Thymus (tissue), 11 donors: ENCODE measurements around the gene ECT2L. TPM values are rescaled to one million over a fixed set of nuclear protein-coding genes. Genes with fewer than 3 reads are reported as not detected.
"Not testable (repeated sequence)": the region's sequence is repeated elsewhere in the genome, so short reads cannot be mapped to it uniquely, and the experiment has no call there.

Experiments used
- DNase-seq, 9 donors: peaks; one replicate each; pipeline ENCODE4 v3.0.0-alpha.2; 2013; ENCODE audit warnings: low spot score in 9 of 9, low read depth in 6 of 9, missing footprints in 1 of 9
- H3K27ac ChIP-seq, 2 donors: one replicate each; pipeline ENCODE4 v1.5.1; 2013; ENCODE audit warnings: control low read depth in 1 of 2, low read depth in 1 of 2, low read length in 1 of 2, mild to moderate bottlenecking in 1 of 2, moderate library complexity in 1 of 2
- H3K27me3 ChIP-seq, 2 donors: one replicate each; pipeline ENCODE4 v1.5.1; 2013; ENCODE audit warnings: low read length in 1 of 2; ENCODE audit not compliant: control insufficient read depth in 2 of 2, insufficient read depth in 1 of 2
- H3K36me3 ChIP-seq, 2 donors: one replicate each; pipeline ENCODE4 v1.5.1; 2013; ENCODE audit warnings: low read length in 1 of 2, mild to moderate bottlenecking in 1 of 2, moderate library complexity in 1 of 2; ENCODE audit not compliant: control insufficient read depth in 2 of 2, insufficient read depth in 2 of 2
- H3K4me1 ChIP-seq, 2 donors: one replicate each; pipeline ENCODE4 v1.5.1; 2013; ENCODE audit warnings: low read length in 2 of 2; ENCODE audit not compliant: control insufficient read depth in 2 of 2, insufficient read depth in 2 of 2
- H3K4me3 ChIP-seq, 2 donors: one replicate each; pipeline ENCODE4 v1.5.1; 2013; ENCODE audit warnings: low read length in 2 of 2, control low read depth in 1 of 2, mild to moderate bottlenecking in 1 of 2
- H3K9me3 ChIP-seq, 2 donors: one replicate each; pipeline ENCODE4 v1.5.1; 2013; ENCODE audit warnings: low read length in 1 of 2, mild to moderate bottlenecking in 1 of 2; ENCODE audit not compliant: control insufficient read depth in 2 of 2, insufficient read depth in 1 of 2
- WGBS: extraction: QIAGEN DNeasy Blood & Tissue Kit; methylation state at CpG from one replicate; pipeline ENCODE4 v1.1.7; 2013; 5-methylcytosine and 5-hydroxymethylcytosine counted together
- polyA plus RNA-seq: library from polyadenylated mRNA; stranded (reverse); fragments of 200-250 nt; gene quantifications from one replicate; pipeline ENCODE4 v1.2.3, GENCODE V29; 2013
- total RNA-seq: library from RNA; stranded (reverse); fragments of 120-200 nt; gene quantifications from one replicate; pipeline ENCODE4 v1.2.4, GENCODE V29; 2013
- donor health status: healthy.

ECT2L gene
- total and polyA plus RNA-seq, 2 donors: 0.09 to 0.43 TPM

GRCh38 chr6:138931660-138932059 lies 135.8 kb downstream of the ECT2L start:
- Histone ChIP-seq H3K36me3 (peaks cover 8 to 31% of the 10 kb centered on the region in 2 donors), H3K9me3 (no peaks in the 10 kb centered on the region), H3K4me3 (no peak overlapping the region), H3K27ac (no peak overlapping the region), H3K27me3 (no peaks in the 10 kb centered on the region), H3K4me1 (no peaks in the 10 kb centered on the region)
- WGBS: 92% methylated on average over 1 of the region's 1 CpG
- DNase-seq: no peak

- not testable (repeated sequence) for H3K4me3 ChIP-seq, H3K4me1 ChIP-seq, DNase-seq, H3K27ac ChIP-seq, H3K9me3 ChIP-seq, H3K27me3 ChIP-seq
- 98% methylated on average over 1 of the region's 1 CpG for WGBS
- H3K36me3 ChIP-seq: peaks cover 9 to 48% of the 10 kb centered on the region in 2 donors
Observed at GRCh38 chr6:138936873-138937272, 141.0 kb downstream of the ECT2L start.

- DNase-seq: no peak
- peaks cover 0 to 4% of the 10 kb centered on the region in 2 donors for H3K4me1 ChIP-seq
- no peaks in the 10 kb centered on the region for H3K9me3 ChIP-seq
- no peaks in the 10 kb centered on the region for H3K27me3 ChIP-seq
- H3K27ac ChIP-seq: no peak overlapping the region
- H3K36me3 ChIP-seq: peaks cover 10 to 61% of the 10 kb centered on the region in 2 donors
- no peak overlapping the region for H3K4me3 ChIP-seq
- 100% methylated on average over 2 of the region's 2 CpGs for WGBS
Observed at GRCh38 chr6:138943089-138943625, 147.3 kb downstream of the ECT2L start.

GRCh38 chr6:138944412-138944811 lies 148.5 kb downstream of the ECT2L start:
- Histone ChIP-seq H3K4me3 (no peak overlapping the region), H3K36me3 (peaks cover 10 to 51% of the 10 kb centered on the region in 2 donors), H3K4me1 (peaks cover 0 to 8% of the 10 kb centered on the region in 2 donors), H3K9me3 (no peaks in the 10 kb centered on the region), H3K27ac (no peak overlapping the region), H3K27me3 (no peaks in the 10 kb centered on the region)
- DNase-seq: no peak
- WGBS: 97% methylated on average over 1 of the region's 1 CpG

GRCh38 chr6:138945354-138945753 lies 149.5 kb downstream of the ECT2L start:
- Histone ChIP-seq H3K27me3 (no peaks in the 10 kb centered on the region), H3K27ac (no peak overlapping the region), H3K9me3 (no peaks in the 10 kb centered on the region), H3K36me3 (peaks cover 10 to 46% of the 10 kb centered on the region in 2 donors), H3K4me1 (peaks cover 0 to 8% of the 10 kb centered on the region in 2 donors), H3K4me3 (no peak overlapping the region)
- WGBS: 97% methylated on average over 5 of the region's 5 CpGs
- DNase-seq: no peak

- H3K4me3 ChIP-seq: no peak overlapping the region
- H3K9me3 ChIP-seq: no peaks in the 10 kb centered on the region
- no peaks in the 10 kb centered on the region for H3K27me3 ChIP-seq
- 98% methylated on average over 2 of the region's 2 CpGs for WGBS
- H3K4me1 ChIP-seq: peaks cover 0 to 8% of the 10 kb centered on the region in 2 donors
- H3K27ac ChIP-seq: no peak overlapping the region
- DNase-seq: no peak
- H3K36me3 ChIP-seq: peaks cover 6 to 28% of the 10 kb centered on the region in 2 donors
Observed at GRCh38 chr6:138948004-138948403, 152.1 kb downstream of the ECT2L start.

- WGBS: 100% methylated on average over 1 of the region's 1 CpG
- H3K27ac ChIP-seq: no peak overlapping the region
- H3K4me1 ChIP-seq: peaks cover 0 to 8% of the 10 kb centered on the region in 2 donors
- H3K9me3 ChIP-seq: no peaks in the 10 kb centered on the region
- no peaks in the 10 kb centered on the region for H3K27me3 ChIP-seq
- no peak for DNase-seq
- no peak overlapping the region for H3K4me3 ChIP-seq
- peaks cover 6 to 22% of the 10 kb centered on the region in 2 donors for H3K36me3 ChIP-seq
Observed at GRCh38 chr6:138948546-138949179, 152.8 kb downstream of the ECT2L start.

GRCh38 chr6:138953451-138953850 lies 157.6 kb downstream of the ECT2L start:
- 33% methylated on average over 1 of the region's 1 CpG for WGBS

More at GRCh38 chr6:138953451-138953850, 157.6 kb downstream of the ECT2L start:
- H3K27ac ChIP-seq: no peak overlapping the region
- H3K9me3 ChIP-seq: no peaks in the 10 kb centered on the region
- peaks cover 0 to 13% of the 10 kb centered on the region in 2 donors for H3K4me1 ChIP-seq
- no peaks in the 10 kb centered on the region for H3K27me3 ChIP-seq
- DNase-seq: no peak
- H3K36me3 ChIP-seq: no peaks in the 10 kb centered on the region
- H3K4me3 ChIP-seq: no peak overlapping the region
